Gastrocnemius medialis (tissue), 4 donors: ENCODE data around the gene SPACA9.

Experiments used
- POLR2A ChIP-seq, 2 donors: fragments of 450-650 bp; IDR thresholded peaks; one replicate each; pipeline ENCODE4 v1.6.1; 2017; ENCODE audit warnings: antibody characterized with exemption in 2 of 2, mild to moderate bottlenecking in 2 of 2, moderate library complexity in 2 of 2
- TF ChIP-seq, protein P1 (sequence below), 5 experiments: fragments of 450-650 bp in 3 of 5; fragments of 200-600 bp in 2 of 5; sonication (generic) in 2 of 5; IDR thresholded peaks in 4 of 5; conservative IDR thresholded peaks in 1 of 5; 1 replicate in 4 of 5; 2 replicates in 1 of 5; pipeline ENCODE4 v1.5.1; 2016 to 2019; ENCODE audit warnings: antibody characterized with exemption in 5 of 5, mild to moderate bottlenecking in 3 of 5, moderate library complexity in 3 of 5

DNA sequence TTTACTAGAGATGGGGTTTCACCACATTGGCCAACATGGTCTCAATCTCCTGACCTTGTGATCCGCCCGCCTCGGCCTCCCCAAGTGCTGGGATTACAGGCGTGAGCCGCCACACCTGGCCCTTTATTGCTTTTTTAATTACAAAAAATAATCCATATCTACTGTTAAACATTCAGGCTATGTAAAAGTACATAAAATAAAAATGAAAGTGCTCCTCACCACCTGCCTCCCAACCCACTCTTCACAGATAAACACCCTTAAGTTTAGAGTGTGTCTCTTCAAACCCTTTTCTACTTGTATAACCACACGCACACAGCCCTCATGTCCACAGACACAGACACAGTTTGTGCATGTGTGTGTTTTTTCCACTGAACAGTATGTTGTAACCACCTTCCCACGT lies 49.0 kb downstream of the SPACA9 start:
- TF ChIP-seq, protein P1, sequence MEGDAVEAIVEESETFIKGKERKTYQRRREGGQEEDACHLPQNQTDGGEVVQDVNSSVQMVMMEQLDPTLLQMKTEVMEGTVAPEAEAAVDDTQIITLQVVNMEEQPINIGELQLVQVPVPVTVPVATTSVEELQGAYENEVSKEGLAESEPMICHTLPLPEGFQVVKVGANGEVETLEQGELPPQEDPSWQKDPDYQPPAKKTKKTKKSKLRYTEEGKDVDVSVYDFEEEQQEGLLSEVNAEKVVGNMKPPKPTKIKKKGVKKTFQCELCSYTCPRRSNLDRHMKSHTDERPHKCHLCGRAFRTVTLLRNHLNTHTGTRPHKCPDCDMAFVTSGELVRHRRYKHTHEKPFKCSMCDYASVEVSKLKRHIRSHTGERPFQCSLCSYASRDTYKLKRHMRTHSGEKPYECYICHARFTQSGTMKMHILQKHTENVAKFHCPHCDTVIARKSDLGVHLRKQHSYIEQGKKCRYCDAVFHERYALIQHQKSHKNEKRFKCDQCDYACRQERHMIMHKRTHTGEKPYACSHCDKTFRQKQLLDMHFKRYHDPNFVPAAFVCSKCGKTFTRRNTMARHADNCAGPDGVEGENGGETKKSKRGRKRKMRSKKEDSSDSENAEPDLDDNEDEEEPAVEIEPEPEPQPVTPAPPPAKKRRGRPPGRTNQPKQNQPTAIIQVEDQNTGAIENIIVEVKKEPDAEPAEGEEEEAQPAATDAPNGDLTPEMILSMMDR (IDR thresholded peaks at IDR 0.05 in 4 of 5, conservative IDR thresholded peaks at IDR 0.05 in 1 of 5): no peak
- TF ChIP-seq POLR2A (IDR thresholded peaks at IDR 0.05): no peak
